NCI-H748 treated with DMSO at 0.1 percent for 48 hours (cell line): ENCODE measurements around the gene ARL8A.
"Not testable (repeated sequence)": the region's sequence is repeated elsewhere in the genome, so short reads cannot be mapped to it uniquely, and the experiment has no call there.

ENCODE experiments used
- DNase-seq: peaks from one replicate; lab custom pipeline; 2025; lab: John Stamatoyannopoulos, UW

Gene ARL8A

DNA sequence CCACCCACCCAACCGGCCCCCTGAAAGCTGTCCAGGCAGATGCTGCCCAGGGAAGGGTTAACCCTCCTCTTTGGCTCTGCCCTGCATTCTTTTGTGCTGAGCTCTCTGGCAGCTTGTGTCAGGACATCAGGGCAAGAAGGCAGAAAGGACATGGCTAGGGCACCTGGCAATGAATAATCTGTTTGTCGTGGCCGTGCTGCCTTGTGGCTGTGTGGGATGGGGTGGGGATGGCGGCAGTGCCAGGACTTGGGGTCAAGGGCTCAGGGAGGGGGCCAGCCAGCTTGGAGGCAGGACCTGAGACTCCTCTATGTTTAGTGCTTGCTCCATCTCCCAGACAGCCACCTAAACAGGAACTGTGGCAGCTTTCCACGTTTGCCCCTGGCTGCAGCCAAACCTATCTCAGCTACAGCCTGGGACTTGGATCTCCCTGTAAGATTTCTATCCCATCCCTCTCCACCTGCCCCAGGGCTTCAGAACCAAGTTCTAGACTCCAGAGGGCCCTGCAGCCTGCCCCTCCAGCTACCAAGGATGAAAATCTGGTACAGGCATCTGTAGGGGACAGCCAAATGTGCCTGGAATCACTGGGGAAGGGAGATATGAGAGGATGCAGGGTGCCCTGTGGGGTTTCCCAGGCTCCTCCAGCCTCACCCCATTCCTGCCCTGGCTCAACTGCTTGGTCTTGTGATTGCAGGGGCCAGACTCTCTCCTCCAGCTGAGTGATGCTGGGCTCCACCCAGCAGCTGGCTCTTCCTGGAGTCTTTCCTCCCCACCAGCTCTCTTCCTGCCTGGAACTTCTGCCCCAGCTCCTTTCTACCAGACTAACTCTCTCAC is 31.5 kb downstream of the ARL8A start:
- no peak for DNase-seq

DNA sequence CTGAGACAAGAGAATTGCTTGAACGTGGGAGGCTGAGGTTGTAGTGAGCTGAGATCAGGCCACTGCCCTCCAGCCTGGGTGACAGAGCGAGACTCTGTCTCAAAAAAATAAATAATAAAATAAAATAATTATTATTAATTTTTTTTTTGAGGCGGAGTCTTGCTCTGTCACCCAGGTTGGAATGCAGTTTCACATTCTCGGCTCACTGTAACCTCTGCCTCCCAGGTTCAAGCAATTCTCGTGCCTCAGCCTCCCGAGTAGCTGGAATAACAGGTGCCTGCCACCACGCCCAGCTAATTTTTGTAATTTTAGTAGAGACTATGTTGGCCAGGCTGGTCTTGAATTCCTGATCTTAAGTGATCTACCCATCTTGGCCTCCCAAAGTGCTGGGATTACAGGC is 32.9 kb downstream of the ARL8A start:
- not testable (repeated sequence) for DNase-seq

DNA sequence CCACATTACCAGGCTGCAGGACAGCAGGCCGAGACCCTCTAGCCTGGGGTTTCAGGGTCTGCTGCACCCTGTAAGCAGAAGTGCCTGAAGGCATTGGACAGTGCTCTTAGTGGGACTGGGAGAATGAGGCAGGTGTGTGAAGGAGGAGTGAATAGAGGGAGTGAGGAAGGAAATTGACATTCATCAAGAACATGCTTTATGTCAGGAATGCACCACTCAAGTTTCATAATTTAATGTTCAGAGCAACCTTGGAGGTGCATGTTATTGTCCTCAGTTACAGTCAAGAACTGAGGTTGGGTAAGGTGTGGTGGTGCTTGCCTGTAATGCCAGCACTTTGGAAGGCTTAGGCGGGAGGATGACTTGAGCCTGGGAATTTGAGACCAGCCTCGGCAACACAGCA is 33.6 kb downstream of the ARL8A start:
- no peak for DNase-seq

DNA sequence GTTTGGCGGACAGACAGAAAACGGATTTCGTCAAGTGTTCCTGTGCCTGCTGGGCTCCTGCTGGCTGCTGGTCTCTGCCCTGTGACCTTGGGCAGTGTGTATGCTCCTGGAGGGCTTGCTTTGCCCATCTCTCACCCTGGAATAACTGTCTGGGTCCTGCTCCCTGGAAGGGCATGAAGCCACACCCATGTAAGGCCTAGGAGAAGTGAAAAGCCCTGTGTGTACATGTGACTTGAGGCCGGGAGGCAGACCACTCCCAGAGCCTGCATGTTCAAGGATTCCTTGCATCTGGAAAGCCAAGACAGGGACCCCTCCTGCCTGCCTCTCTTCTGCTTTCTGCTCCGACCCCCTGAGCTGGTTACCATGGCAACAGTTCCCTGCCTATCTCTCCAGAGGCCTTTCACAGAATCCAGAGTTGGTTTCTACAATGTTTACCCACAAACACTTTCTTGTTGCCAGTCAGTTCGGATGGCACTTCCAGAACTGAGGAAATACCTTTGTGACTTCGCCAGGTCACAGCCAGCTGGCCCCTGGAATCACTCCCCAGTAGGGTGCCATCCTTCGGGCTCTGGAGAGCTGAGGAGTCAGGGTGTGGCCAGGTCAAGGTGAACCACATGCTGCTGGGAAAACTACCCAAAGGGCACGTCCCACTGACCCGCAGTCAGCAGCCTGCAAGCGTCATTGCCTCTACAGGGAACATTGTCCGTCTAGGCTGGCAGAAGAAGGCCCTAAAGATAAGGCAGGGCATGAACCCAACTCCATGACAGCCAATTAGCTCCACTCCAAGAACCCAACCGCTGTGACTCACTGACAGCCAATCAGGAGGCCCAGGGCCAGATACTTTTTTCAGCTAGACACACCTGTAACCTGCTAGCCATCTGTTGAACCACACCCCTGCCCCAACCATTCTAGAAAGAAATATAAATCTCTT is 36.5 kb downstream of the ARL8A start:
- no peak for DNase-seq

DNA sequence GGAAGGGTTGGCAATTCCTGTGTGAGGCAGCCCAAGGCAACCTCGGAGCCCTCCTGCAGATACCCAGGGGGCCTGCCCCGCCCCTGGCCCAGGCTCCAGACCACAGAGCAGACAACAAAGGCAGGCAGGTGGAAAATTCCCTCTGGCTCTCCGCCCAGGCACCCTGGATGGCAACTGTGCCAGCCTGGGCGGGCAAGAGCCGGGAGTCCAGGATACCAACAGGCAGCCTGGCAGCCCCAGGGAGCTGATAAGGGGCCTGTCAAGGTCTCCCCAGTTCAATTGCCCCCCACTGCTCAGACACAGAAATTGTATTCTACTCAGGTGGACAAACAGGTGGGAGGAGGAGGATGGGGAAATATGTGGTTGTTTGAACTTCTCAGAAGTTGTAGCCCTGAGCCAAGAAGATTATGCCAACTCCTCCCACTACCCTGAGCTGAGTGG is 37.2 kb downstream of the ARL8A start:
- DNase-seq, result no peak

DNA sequence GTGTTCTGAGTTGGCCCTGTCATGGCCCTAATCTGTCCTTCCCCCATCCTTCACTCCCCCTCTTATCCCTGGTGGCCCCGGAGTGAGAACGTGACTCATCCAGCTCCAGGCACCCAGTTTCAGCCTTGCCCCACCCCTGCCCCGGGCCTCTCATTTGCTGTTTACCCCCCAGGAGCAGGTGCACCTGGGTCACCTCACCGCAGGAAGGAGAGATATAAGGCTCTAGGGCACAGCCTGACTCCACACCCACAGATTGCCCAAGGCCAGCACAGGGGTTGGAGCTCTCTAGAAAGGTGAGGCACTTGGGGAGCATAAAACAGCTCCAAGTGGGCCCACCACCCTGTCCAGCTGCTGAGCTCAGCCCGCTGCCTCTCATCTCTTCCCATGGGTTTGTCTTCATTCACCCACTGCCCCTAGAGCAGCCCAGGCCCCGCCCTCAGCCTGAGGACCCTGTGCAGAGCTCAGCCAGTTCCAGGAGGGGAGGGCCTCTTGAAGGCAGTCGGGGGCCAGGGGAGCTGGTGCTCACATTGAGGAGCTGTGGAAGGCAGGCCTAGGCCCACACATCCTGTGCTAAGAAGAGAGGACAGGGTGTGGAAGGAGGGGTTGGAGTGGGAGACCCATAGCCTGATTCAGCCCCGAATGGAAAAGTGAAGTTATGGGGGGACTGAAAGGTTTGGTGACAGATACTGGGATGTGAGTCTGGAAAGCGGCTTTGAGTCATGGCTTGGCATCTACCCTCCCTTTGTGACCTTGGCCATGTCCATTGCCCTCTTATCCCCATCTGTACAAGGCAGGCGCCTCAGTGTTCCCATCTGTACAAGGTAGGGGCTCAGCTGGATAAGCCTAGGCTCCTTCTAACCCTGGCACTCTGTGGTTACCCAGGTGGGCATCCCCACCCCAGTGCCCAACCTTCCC is 37.9 kb downstream of the ARL8A start:
- no peak for DNase-seq

DNA sequence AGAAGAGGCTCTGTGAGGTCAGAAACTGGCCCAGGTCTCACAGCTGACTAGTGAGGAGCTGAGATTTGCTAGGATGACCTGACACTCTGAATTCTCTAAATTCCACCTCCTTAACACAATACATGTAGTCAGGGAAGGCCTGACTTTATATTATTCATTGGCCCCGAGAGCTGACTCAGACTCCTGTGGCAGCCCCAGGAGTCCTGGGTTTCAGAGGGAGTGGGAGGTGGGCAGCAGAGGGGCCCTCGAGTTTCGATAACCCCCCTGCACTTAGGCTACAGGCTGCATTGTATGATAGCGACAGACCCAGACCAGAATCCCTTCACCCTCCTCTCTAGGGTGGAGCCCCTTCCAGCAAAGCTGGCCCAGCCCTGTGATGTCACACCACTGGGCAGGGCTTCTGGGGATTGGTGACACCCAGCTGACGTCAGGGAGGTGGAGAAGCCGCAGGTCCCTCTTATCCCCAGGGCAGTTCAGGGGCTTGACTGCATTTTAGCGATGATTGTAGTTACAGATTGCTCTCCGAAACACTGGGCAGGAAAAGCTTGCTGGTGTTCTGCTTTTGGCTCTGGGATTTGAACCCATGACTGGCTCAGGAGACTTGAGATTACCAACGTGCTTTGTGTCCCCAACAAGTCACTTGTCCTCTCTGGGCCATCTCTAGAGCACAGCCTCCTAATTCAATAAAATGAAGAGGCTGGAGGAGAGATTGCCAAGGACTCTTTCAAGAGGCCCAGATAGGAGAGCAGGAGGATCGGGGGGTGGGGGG is 38.8 kb downstream of the ARL8A start:
- no peak for DNase-seq

DNA sequence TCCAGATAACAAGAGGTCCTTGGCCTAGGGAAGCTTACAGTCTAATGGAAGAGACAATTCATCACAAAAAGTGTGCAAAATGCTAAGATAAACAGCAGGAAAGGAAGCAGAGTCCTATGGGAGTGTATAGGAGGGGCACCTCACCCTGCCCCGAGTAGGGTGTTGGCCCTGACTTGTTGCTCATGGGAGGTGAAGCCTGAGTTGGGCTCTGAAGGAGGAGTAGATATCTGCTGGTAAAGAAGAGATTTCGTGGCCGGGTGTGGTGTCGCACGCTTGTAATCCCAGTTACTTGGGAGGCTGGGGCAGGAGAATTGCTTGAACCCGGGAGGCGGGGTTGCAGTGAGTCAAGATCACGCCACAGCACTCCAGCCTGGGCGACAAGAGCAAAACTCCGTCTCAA is 40.5 kb downstream of the ARL8A start:
- DNase-seq, result no peak

DNA sequence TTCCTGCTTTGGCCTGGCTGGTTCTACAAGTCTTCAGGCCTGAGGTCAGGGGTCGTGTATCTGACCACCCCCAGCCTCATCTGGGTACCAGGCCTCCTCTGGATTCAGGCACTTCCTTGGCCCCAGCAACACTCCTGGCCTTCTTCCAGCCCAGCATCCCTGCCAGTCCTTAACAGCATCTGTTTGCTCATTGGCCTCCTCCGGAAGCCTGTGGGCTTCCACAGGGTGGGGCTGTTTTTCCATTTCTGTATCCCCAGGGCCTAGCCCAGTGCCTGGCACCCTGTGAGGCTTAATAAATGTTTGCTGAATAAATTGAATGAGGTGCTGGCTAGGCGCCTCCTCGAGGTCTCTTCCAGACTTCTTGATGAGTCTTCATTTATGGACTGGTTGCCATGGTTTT is 43.4 kb downstream of the ARL8A start:
- DNase-seq, result no peak

DNA sequence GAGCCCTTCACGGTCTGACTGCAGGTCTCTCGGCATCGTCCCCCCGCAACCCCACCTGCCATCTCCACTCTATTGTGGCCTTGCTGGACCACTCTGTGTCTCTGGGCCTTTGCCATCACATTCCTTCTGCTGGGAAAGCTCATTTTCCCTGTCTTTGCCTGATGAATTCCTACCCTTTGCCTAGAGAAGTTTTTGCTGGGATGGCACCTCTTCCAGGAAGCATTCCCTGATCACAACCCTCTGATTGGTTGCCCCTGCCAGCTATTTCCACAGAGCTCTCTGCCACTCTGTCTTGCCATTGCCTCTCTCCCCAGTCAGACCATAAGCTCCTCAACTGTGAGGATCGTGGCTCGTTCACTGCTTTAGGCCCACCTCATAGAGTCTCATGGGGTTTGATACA is 50.7 kb downstream of the ARL8A start:
- DNase-seq, result no peak

DNA sequence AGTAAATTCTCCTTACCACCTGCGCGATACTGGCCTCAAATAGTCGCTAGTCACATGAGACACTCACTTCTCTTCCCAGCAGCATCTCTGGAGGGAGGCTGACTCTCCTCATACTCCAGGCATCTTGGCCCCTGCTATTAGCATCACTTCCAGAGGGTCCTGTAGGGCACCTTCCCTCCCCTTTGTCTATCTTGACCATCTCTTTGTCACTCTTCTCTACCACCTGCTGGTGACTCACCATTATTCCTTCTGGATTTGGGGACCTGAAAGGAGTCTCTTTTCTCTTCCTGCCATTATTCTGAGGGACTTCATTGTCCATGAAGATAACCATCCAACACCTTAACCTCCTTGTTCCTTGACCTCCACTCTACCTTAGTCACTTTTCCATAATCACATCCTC is 53.5 kb downstream of the ARL8A start:
- no peak for DNase-seq

DNA sequence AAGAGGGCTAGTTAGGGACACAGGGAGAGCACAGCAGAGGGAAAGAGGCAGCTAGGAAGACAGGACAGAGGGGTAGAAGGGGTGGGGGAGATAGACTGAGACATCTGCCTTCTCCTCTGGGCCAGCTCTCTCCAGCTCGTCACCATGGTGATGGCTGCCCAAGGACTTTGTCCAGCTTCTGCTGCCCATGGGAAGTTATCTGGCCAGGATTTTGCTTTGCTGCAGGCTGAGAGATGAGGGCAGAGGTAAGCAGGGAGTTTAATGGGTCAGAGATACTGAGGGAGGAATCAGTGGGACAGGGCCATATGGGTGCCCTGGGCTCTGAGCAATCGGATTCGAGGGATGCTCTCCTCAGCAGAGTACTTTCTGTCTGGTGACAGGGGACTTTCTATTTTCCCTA is 56.3 kb downstream of the ARL8A start:
- no peak for DNase-seq

DNA sequence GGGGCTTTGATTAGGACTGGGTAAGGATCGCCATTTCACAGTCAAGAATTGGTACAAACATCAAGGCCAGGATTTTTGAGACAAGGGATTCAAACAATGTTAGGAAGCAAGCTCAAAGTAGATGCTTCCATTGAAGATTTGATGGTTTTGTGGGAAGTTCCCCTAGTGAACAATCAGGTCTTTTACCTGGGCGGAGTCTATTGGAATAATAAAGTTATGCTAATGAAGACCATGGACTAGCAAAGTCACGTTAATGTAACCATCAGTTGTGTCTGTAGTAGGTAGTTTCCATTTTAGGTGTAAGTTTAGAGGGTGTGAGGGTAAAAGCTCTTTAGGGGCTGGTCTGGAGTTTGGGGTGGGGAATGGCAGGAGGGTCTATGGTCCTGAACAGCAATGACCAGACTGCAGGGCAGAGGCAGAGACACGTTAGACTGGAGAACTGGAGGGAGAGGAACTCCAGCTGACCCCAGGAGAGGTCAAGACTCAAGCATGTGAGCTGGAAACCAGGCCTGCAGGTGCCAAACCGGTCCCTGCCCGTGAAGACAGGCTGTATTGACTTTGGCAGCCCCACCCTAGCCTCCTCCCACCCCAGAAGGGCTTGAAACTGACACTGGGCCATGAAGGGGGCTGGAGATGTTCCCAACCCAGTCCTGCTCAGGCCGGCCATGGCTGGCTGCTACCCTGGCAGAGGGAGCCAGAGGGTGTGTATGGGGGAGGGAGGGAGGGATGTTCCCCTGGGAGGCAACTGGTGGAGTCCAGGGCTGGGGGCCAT is 57.8 kb downstream of the ARL8A start:
- DNase-seq, result peak; percentile 40

DNA sequence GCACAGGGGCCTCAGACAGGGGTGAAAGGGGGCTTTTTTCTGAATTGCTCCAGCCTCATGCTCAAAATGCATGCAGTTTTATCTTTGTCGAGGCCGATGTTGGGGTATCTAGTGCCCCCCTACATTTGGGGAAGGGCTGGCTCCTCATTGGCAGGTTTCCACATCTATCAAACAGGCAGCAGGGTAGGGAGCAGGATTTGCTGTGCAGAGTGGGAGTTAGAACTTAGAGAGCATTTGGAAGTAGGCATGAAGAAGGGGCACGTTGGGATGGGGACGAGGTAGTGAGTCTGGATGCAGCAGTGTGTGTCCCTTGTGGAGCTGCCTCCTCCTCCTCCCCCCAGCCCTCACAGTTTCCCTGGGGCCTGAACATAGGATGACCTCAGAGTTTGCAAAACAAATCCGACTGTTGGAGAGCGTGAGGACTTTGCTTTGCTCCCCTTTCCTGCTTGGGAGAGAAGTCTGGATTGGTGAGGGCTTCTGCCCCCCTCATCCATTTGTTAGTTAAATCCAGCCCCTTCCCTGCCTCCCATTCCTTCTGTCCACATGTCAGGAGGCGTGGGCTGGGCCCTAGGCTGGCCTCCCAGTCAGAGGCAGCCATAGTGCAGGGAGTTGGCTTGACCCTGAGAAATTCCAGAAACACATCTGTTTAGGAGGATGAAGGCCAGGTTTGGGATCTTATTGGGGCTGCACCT is 58.7 kb downstream of the ARL8A start:
- DNase-seq, result no peak

DNA sequence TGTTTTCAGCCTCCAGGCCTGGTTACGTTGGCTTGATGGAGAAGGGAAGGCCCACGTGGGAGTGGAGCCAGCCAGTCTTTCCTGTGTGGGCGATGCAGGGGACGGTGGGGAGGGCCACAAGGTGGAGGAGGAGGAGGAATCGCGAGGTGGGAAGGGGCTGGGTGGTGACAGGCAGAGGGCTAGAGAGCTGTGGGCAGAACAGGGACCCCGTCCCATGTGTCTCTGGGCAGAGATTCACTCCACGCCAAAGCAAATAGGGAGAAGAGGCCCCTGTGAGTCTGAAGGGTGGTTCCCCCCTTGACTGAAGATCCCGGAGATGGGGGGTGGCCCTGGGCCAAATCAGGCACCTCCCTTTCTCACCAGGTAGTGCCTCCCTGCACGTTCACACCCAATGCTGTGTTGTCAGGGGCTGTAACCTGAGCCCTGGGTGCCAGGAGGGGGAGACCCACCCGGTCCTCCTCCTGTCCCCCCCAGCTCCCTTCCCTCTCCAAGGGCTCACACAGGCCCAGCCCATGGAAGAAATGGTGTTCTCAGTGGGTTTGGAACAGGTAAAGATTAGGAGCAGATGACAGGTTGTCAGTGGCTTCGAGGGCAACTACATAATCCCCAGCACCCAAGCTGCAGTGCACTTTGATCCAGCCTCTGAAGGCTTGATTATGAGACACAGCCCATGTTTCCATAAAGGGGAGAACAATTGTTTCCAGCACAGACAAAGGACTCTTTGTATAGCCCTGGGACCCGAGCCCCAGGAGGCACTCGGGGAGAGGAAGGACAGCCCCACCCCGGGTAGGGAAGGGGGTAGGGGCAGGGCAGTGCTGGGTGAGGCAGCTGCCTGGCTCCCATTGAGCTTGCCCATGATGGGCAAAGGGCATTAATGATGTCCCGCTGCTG is 59.5 kb downstream of the ARL8A start:
- peak; percentile 58 for DNase-seq
